Measurements from ENCODE around the gene SEPHS1.

SEPHS1 gene

GRCh38 chr10:13316635-13317311 lies 31.3 kb downstream of the SEPHS1 start:
- DNase-seq (ENCODE audit: extremely low spot score): no peak
- no peak for TF ChIP-seq TARDBP (IDR thresholded peaks at IDR 0.05)
- TF ChIP-seq ELF4 (IDR thresholded peaks at IDR 0.05): no peak
- TF ChIP-seq HDGF (IDR thresholded peaks at IDR 0.05; ENCODE audit: borderline replicate concordance): no peak
- no peak for TF ChIP-seq ZNF384 (IDR thresholded peaks at IDR 0.05)
- no peak for TF ChIP-seq SP1 (IDR thresholded peaks at IDR 0.05)
- TF ChIP-seq SUZ12 (IDR thresholded peaks at IDR 0.05): no peak
- no peak for TF ChIP-seq FOXA1 (IDR thresholded peaks at IDR 0.05)
- TF ChIP-seq FOXK2 (IDR thresholded peaks at IDR 0.05): no peak
- no peak for TF ChIP-seq CTBP1 (IDR thresholded peaks at IDR 0.05; ENCODE audit: borderline replicate concordance)
- no peak for TF ChIP-seq BHLHE40 (IDR thresholded peaks at IDR 0.05; ENCODE audit: borderline replicate concordance)
- no peak for TF ChIP-seq ARNT (IDR thresholded peaks at IDR 0.05)
- no peak for TF ChIP-seq FOXM1 (IDR thresholded peaks at IDR 0.05; ENCODE audit: borderline replicate concordance)
- POLR2A ChIA-PET: interaction anchor here (1.2 kb wide), 1 partner anchor 15 kb away, joined by 4 read pairs; no protein-coding TSS in a partner anchor
- CTCF ChIA-PET: interaction anchor here (1.1 kb wide), 1 partner anchor 14 kb away, joined by 3 read pairs; no protein-coding TSS in a partner anchor

GRCh38 chr10:13315361-13315760 lies 32.7 kb downstream of the SEPHS1 start:
- TF ChIP-seq FOXM1 (IDR thresholded peaks at IDR 0.05; ENCODE audit: borderline replicate concordance) (no peak), CTBP1 (IDR thresholded peaks at IDR 0.05; ENCODE audit: borderline replicate concordance) (no peak), ZNF384 (IDR thresholded peaks at IDR 0.05) (no peak), SUZ12 (IDR thresholded peaks at IDR 0.05) (no peak), FOXK2 (IDR thresholded peaks at IDR 0.05) (no peak), PKNOX1 (IDR thresholded peaks at IDR 0.05) (no peak), BHLHE40 (IDR thresholded peaks at IDR 0.05; ENCODE audit: borderline replicate concordance) (no peak), ELF4 (IDR thresholded peaks at IDR 0.05) (no peak)
- ChIA-PET POLR2A (no interaction called here), CTCF (no interaction called here)
- DNase-seq (ENCODE audit: extremely low spot score): no peak

- ChIA-PET CTCF (no interaction called here), POLR2A (no interaction called here)
- TF ChIP-seq L3MBTL2 (conservative IDR thresholded peaks at IDR 0.05) (no peak), CTBP1 (IDR thresholded peaks at IDR 0.05; ENCODE audit: borderline replicate concordance) (no peak), FOXA1 (IDR thresholded peaks at IDR 0.05) (no peak), ARNT (IDR thresholded peaks at IDR 0.05) (no peak), LEF1 (IDR thresholded peaks at IDR 0.05; ENCODE audit: borderline replicate concordance) (no peak), SUZ12 (IDR thresholded peaks at IDR 0.05) (no peak), FOXM1 (IDR thresholded peaks at IDR 0.05; ENCODE audit: borderline replicate concordance) (no peak), SP1 (IDR thresholded peaks at IDR 0.05) (no peak), FOXK2 (IDR thresholded peaks at IDR 0.05) (no peak), ELF4 (IDR thresholded peaks at IDR 0.05) (no peak), TARDBP (IDR thresholded peaks at IDR 0.05) (no peak), PKNOX1 (IDR thresholded peaks at IDR 0.05) (no peak)
- DNase-seq (ENCODE audit: extremely low spot score): no peak
Measured at GRCh38 chr10:13311177-13311575, 36.9 kb downstream of the SEPHS1 start.

GRCh38 chr10:13310518-13311176 lies 37.4 kb downstream of the SEPHS1 start:
- no peak for TF ChIP-seq HDGF (IDR thresholded peaks at IDR 0.05; ENCODE audit: borderline replicate concordance)
- no peak for TF ChIP-seq ZNF384 (IDR thresholded peaks at IDR 0.05)
- no peak for TF ChIP-seq NFRKB (IDR thresholded peaks at IDR 0.05)
- ChIA-PET POLR2A (no interaction called here), CTCF (no interaction called here)
- no peak for DNase-seq (ENCODE audit: extremely low spot score)

- TF ChIP-seq FOXK2 (IDR thresholded peaks at IDR 0.05) (no peak), ELF4 (IDR thresholded peaks at IDR 0.05) (no peak), L3MBTL2 (conservative IDR thresholded peaks at IDR 0.05) (no peak), TARDBP (IDR thresholded peaks at IDR 0.05) (no peak), PKNOX1 (IDR thresholded peaks at IDR 0.05) (no peak), BHLHE40 (IDR thresholded peaks at IDR 0.05; ENCODE audit: borderline replicate concordance) (no peak), SP1 (IDR thresholded peaks at IDR 0.05) (no peak), FOXM1 (IDR thresholded peaks at IDR 0.05; ENCODE audit: borderline replicate concordance) (no peak), FOXA1 (IDR thresholded peaks at IDR 0.05) (no peak), CTBP1 (IDR thresholded peaks at IDR 0.05; ENCODE audit: borderline replicate concordance) (no peak), NFRKB (IDR thresholded peaks at IDR 0.05) (no peak), SUZ12 (IDR thresholded peaks at IDR 0.05) (no peak), ARNT (IDR thresholded peaks at IDR 0.05) (no peak), HDGF (IDR thresholded peaks at IDR 0.05; ENCODE audit: borderline replicate concordance) (no peak), ZNF384 (IDR thresholded peaks at IDR 0.05) (no peak)
- POLR2A ChIA-PET: no interaction called here
- no peak for DNase-seq (ENCODE audit: extremely low spot score)
- CTCF ChIA-PET: no interaction called here
Measured at GRCh38 chr10:13309792-13310191, 38.3 kb downstream of the SEPHS1 start.

GRCh38 chr10:13308096-13308495 lies 40.0 kb downstream of the SEPHS1 start:
- no peak for TF ChIP-seq ARNT (IDR thresholded peaks at IDR 0.05)
- TF ChIP-seq BHLHE40 (IDR thresholded peaks at IDR 0.05; ENCODE audit: borderline replicate concordance): no peak
- TF ChIP-seq TARDBP (IDR thresholded peaks at IDR 0.05): no peak
- no peak for TF ChIP-seq NFRKB (IDR thresholded peaks at IDR 0.05)
- no peak for DNase-seq (ENCODE audit: extremely low spot score)
- ChIA-PET POLR2A (interaction anchor here (0.8 kb wide), 1 partner anchor 9 kb away, joined by 3 read pairs; the partner anchor contains the start of gene PHYH), CTCF (interaction anchor here (0.6 kb wide), 2 partner anchors 169 to 1170 kb away, joined by 3 to 4 read pairs; no protein-coding TSS in a partner anchor)
